ENCODE data around the gene CORIN.
"Not testable (repeated sequence)": the region's sequence is repeated elsewhere in the genome, so short reads cannot be mapped to it uniquely, and the experiment has no call there.

The CORIN gene

DNA sequence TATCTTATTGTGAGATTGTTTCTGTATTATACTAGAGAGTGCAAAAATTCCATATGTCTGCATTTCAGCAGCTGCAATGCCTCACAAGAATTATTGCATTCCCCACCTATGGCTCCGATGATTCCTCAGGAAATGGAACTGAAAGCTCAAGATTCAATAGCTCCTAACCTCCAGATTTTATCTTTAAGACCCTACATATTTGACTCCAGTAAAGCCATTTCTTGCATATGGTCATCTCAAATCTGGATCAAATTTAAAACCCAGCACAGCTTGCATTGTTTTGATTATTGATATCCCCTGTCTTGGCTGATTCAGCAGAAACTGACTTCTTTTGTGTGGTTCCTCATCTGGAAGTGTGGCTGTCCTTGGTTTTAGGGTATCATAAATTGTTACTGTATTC, 142.6 kb downstream of the CORIN start:
- ATAC-seq (ENCODE audit: low read depth), result no peak
- DNase-seq (ENCODE audit: low spot score), result no peak
- Histone ChIP-seq H3K27me3 (ENCODE audit: insufficient read depth, poor library complexity, severe bottlenecking) (peaks cover 3% of the 10 kb centered on the region), H3K27ac (ENCODE audit: poor library complexity, severe bottlenecking) (no peak overlapping the region), H3K9me3 (ENCODE audit: severe bottlenecking) (no peaks in the 10 kb centered on the region), H3K36me3 (ENCODE audit: low read depth) (no peaks in the 10 kb centered on the region), H3K4me3 (ENCODE audit: severe bottlenecking) (no peak overlapping the region), H3K4me1 (ENCODE audit: insufficient read depth, poor library complexity, severe bottlenecking) (no peaks in the 10 kb centered on the region)
- TF ChIP-seq, protein P1, sequence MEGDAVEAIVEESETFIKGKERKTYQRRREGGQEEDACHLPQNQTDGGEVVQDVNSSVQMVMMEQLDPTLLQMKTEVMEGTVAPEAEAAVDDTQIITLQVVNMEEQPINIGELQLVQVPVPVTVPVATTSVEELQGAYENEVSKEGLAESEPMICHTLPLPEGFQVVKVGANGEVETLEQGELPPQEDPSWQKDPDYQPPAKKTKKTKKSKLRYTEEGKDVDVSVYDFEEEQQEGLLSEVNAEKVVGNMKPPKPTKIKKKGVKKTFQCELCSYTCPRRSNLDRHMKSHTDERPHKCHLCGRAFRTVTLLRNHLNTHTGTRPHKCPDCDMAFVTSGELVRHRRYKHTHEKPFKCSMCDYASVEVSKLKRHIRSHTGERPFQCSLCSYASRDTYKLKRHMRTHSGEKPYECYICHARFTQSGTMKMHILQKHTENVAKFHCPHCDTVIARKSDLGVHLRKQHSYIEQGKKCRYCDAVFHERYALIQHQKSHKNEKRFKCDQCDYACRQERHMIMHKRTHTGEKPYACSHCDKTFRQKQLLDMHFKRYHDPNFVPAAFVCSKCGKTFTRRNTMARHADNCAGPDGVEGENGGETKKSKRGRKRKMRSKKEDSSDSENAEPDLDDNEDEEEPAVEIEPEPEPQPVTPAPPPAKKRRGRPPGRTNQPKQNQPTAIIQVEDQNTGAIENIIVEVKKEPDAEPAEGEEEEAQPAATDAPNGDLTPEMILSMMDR (IDR thresholded peaks at IDR 0.05; ENCODE audit: poor library complexity, severe bottlenecking), result no peak

GRCh38 chr4:47694322-47694721, 143.5 kb downstream of the CORIN start:
- DNase-seq (ENCODE audit: low spot score), result no peak
- no peak for ATAC-seq (ENCODE audit: low read depth)
- Histone ChIP-seq H3K9me3 (ENCODE audit: severe bottlenecking) (no peaks in the 10 kb centered on the region), H3K4me3 (ENCODE audit: severe bottlenecking) (no peak overlapping the region), H3K27me3 (ENCODE audit: insufficient read depth, poor library complexity, severe bottlenecking) (peaks cover 3% of the 10 kb centered on the region), H3K27ac (ENCODE audit: poor library complexity, severe bottlenecking) (no peak overlapping the region), H3K4me1 (ENCODE audit: insufficient read depth, poor library complexity, severe bottlenecking) (no peaks in the 10 kb centered on the region), H3K36me3 (ENCODE audit: low read depth) (no peaks in the 10 kb centered on the region)
- TF ChIP-seq, protein P1 (IDR thresholded peaks at IDR 0.05; ENCODE audit: poor library complexity, severe bottlenecking), result no peak

- no peak overlapping the region for H3K27ac ChIP-seq (ENCODE audit: poor library complexity, severe bottlenecking)
- TF ChIP-seq, protein P1 (IDR thresholded peaks at IDR 0.05; ENCODE audit: poor library complexity, severe bottlenecking), result no peak
- DNase-seq (ENCODE audit: low spot score) (no peak), ATAC-seq (ENCODE audit: low read depth) (no peak)
- no peaks in the 10 kb centered on the region for H3K4me1 ChIP-seq (ENCODE audit: insufficient read depth, poor library complexity, severe bottlenecking)
- no peak overlapping the region for H3K4me3 ChIP-seq (ENCODE audit: severe bottlenecking)
- H3K27me3 ChIP-seq (ENCODE audit: insufficient read depth, poor library complexity, severe bottlenecking), result peaks cover 3% of the 10 kb centered on the region
- no peaks in the 10 kb centered on the region for H3K36me3 ChIP-seq (ENCODE audit: low read depth)
- no peaks in the 10 kb centered on the region for H3K9me3 ChIP-seq (ENCODE audit: severe bottlenecking)
Observed at GRCh38 chr4:47692691-47693090, 145.2 kb downstream of the CORIN start.

DNA sequence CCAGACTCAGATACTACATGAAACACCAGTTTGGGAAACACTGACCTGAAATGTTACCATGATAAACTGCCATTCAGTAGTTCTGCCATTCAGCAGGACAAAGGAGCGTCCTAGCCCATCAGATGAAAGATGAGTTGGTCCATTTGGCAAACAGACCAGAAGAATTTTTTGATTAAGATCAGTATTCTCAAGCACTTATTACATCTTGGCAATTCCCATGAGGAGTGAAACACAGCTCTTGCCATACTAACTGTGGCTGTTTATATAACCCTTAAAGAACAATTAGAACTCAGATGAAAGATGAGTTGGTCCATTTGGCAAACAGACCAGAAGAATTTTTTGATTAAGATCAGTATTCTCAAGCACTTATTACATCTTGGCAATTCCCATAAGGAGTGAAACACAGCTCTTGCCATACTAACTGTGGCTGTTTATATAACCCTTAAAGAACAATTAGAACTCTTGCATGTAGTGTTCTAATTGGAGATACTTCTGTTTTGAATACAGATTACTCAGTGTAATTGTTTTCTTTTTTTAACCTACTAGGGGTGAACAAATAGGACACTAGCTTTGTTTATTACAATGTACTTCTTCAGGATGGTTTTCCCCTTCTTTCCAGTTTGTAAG, 146.0 kb downstream of the CORIN start:
- H3K27me3 ChIP-seq (ENCODE audit: insufficient read depth, poor library complexity, severe bottlenecking); H3K9me3 ChIP-seq (ENCODE audit: severe bottlenecking); H3K36me3 ChIP-seq (ENCODE audit: low read depth); H3K4me1 ChIP-seq (ENCODE audit: insufficient read depth, poor library complexity, severe bottlenecking); H3K4me3 ChIP-seq (ENCODE audit: severe bottlenecking); ATAC-seq (ENCODE audit: low read depth); H3K27ac ChIP-seq (ENCODE audit: poor library complexity, severe bottlenecking); DNase-seq (ENCODE audit: low spot score): not testable (repeated sequence)

GRCh38 chr4:47690611-47691010, 147.3 kb downstream of the CORIN start:
- ATAC-seq (ENCODE audit: low read depth) (no peak), DNase-seq (ENCODE audit: low spot score) (no peak)
- Histone ChIP-seq H3K4me3 (ENCODE audit: severe bottlenecking) (no peak overlapping the region), H3K36me3 (ENCODE audit: low read depth) (no peaks in the 10 kb centered on the region), H3K9me3 (ENCODE audit: severe bottlenecking) (no peaks in the 10 kb centered on the region), H3K27me3 (ENCODE audit: insufficient read depth, poor library complexity, severe bottlenecking) (peaks cover 3% of the 10 kb centered on the region), H3K27ac (ENCODE audit: poor library complexity, severe bottlenecking) (no peak overlapping the region), H3K4me1 (ENCODE audit: insufficient read depth, poor library complexity, severe bottlenecking) (no peaks in the 10 kb centered on the region)
- TF ChIP-seq, protein P1 (IDR thresholded peaks at IDR 0.05; ENCODE audit: poor library complexity, severe bottlenecking), result no peak

Data from RWPE2 (cell line).